Keratinocyte (primary cell): ENCODE data around the gene DLGAP1. TPM values are rescaled to one million over a fixed set of nuclear protein-coding genes. Genes with fewer than 3 reads are reported as not detected.

Experiments used
- DNase-seq: peaks from one replicate; pipeline ENCODE4 v3.0.0-alpha.2; 2011; ENCODE audit warnings: low read depth, missing footprints, low spot score
- FAIRE-seq: peaks from 2 replicates; lab custom pipeline; 2011; peaks lifted over from hg19 to GRCh38; lab: Jason Lieb, UNC
- H2AFZ ChIP-seq: 2 replicates; pipeline ENCODE4 v1.6.0; 2012; ENCODE audit warnings: low read length, control low read depth, inconsistent platforms; ENCODE audit not compliant: control insufficient read depth
- H3K27ac ChIP-seq: 2 replicates; pipeline ENCODE4 v1.5.1; 2011; ENCODE audit warnings: low read length; ENCODE audit not compliant: control insufficient read depth, insufficient read depth
- H3K27me3 ChIP-seq: 3 replicates; pipeline ENCODE4 v1.6.0; 2011; ENCODE audit warnings: low read length; ENCODE audit not compliant: control insufficient read depth, insufficient read depth; ENCODE audit errors: extremely low read depth
- H3K36me3 ChIP-seq, 2 experiments: 2 replicates in 1 of 2; 3 replicates in 1 of 2; pipeline ENCODE4 v1.5.1; 2011; ENCODE audit warnings: low read length in 2 of 2, mild to moderate bottlenecking in 1 of 2; ENCODE audit not compliant: control insufficient read depth in 2 of 2, insufficient read depth in 2 of 2; ENCODE audit errors: extremely low read depth in 1 of 2
- H3K4me1 ChIP-seq: 3 replicates; pipeline ENCODE4 v1.5.1; 2011; ENCODE audit warnings: low read length; ENCODE audit not compliant: control insufficient read depth, insufficient read depth; ENCODE audit errors: extremely low read depth
- H3K4me2 ChIP-seq: 3 replicates; pipeline ENCODE4 v1.6.0; 2011; ENCODE audit warnings: low read depth, low read length; ENCODE audit not compliant: control insufficient read depth, insufficient read depth; ENCODE audit errors: extremely low read depth
- H3K4me3 ChIP-seq, 3 experiments: fragments of 200-600 bp in 1 of 3; sonication (generic) in 1 of 3; 2 replicates in 2 of 3; 3 replicates in 1 of 3; pipeline ENCODE4 v1.5.1; 2011 to 2016; ENCODE audit warnings: low read length in 3 of 3, mild to moderate bottlenecking in 3 of 3, control low read depth in 2 of 3, inconsistent platforms in 1 of 3, low read depth in 1 of 3, mixed read lengths in 1 of 3, mixed run types in 1 of 3, moderate library complexity in 1 of 3; ENCODE audit not compliant: control insufficient read depth in 2 of 3, insufficient read depth in 2 of 3; ENCODE audit errors: extremely low read depth in 1 of 3
- H3K79me2 ChIP-seq: 2 replicates; pipeline ENCODE4 v1.6.0; 2012; ENCODE audit warnings: low read length; ENCODE audit not compliant: control insufficient read depth, insufficient read depth
- H3K9ac ChIP-seq: 3 replicates; pipeline ENCODE4 v1.6.0; 2011; ENCODE audit warnings: low read length; ENCODE audit not compliant: control insufficient read depth, insufficient read depth; ENCODE audit errors: extremely low read depth
- H3K9me1 ChIP-seq: 3 replicates; pipeline ENCODE4 v1.6.0; 2011; ENCODE audit warnings: low read length; ENCODE audit not compliant: control insufficient read depth, insufficient read depth; ENCODE audit errors: extremely low read depth
- H3K9me3 ChIP-seq: 2 replicates; pipeline ENCODE4 v1.5.1; 2012; ENCODE audit warnings: low read depth, low read length; ENCODE audit not compliant: control insufficient read depth
- H4K20me1 ChIP-seq: 3 replicates; pipeline ENCODE4 v1.6.0; 2011; ENCODE audit warnings: low read length; ENCODE audit not compliant: control insufficient read depth, insufficient read depth; ENCODE audit errors: extremely low read depth
- EZH2 ChIP-seq: IDR thresholded peaks from one replicate; pipeline ENCODE4 v1.6.1; 2012; ENCODE audit warnings: inconsistent platforms, mild to moderate bottlenecking, low read length, moderate library complexity
- dilution Hi-C: fragments of 300-500 bp; cut with MboI; formaldehyde crosslinking; loops from one replicate; pipeline ENCODE4 v1.7.0; 2020; ENCODE audit warnings: low sequenced_read_pairs; ENCODE audit not compliant: extremely low pct_ligation_motif_present
- polyA plus RNA-seq, 5 experiments: library from polyadenylated mRNA; depleted of rRNA in 3 of 5; stranded (reverse) in 3 of 5; stranded (forward) in 1 of 5; unstranded in 1 of 5; fragments of >200 nt; gene quantifications; 1 replicate in 1 of 5; 2 replicates in 3 of 5; 3 replicates in 1 of 5; pipeline versions ENCODE4 v1.2.1 to v1.2.3, GENCODE V29; 2011 to 2012; ENCODE audit warnings: missing spikeins in 2 of 5, low read depth in 1 of 5, low replicate concordance in 1 of 5
- TF ChIP-seq, protein P1 (sequence below), 3 experiments: IDR thresholded peaks in 1 of 3; conservative IDR thresholded peaks in 1 of 3; optimal IDR thresholded peaks in 1 of 3; 2 replicates in 2 of 3; 3 replicates in 1 of 3; pipeline versions ENCODE3 to v1.5.1; 2011; ENCODE audit warnings: low read length in 3 of 3, mild to moderate bottlenecking in 3 of 3, moderate library complexity in 2 of 3, control low read depth in 1 of 3, inconsistent platforms in 1 of 3; ENCODE audit not compliant: insufficient read depth in 2 of 3; ENCODE audit errors: extremely low read depth in 1 of 3

Gene DLGAP1
- polyA plus RNA-seq, 1 donor (not counting 4 experiments of a cell fraction or from before 2014, with no cell fraction given), result not detected

DNA sequence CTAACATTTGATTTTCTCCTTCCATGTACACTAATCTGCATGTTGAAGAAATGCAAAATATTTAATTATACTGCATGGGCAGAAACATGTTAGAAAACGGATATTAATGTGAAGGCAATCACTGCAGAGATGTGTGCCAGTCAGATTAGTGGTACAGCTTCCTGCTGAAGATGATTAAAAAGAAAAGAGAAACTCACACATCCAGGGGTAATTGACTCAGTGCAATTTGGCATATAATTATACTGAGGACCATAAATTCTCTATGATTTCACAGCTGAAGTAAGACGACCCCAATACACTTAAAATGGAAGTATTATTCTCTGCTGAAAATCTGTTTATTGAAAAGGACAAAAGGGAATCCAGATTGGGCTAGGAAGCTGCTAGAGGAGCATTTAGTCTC, 761.7 kb downstream of the DLGAP1 start:
- Histone ChIP-seq H3K27ac (no peak overlapping the region), H3K9me3 (no peaks in the 10 kb centered on the region), H3K9ac (no peak overlapping the region), H2AFZ (no peak overlapping the region), H3K4me2 (no peak overlapping the region), H3K79me2 (no peaks in the 10 kb centered on the region), H4K20me1 (no peaks in the 10 kb centered on the region), H3K9me1 (no peaks in the 10 kb centered on the region), H3K4me1 (no peaks in the 10 kb centered on the region), H3K27me3 (no peaks in the 10 kb centered on the region), H3K4me3 (no peak overlapping the region), H3K36me3 (no peaks in the 10 kb centered on the region)
- TF ChIP-seq, protein P1, sequence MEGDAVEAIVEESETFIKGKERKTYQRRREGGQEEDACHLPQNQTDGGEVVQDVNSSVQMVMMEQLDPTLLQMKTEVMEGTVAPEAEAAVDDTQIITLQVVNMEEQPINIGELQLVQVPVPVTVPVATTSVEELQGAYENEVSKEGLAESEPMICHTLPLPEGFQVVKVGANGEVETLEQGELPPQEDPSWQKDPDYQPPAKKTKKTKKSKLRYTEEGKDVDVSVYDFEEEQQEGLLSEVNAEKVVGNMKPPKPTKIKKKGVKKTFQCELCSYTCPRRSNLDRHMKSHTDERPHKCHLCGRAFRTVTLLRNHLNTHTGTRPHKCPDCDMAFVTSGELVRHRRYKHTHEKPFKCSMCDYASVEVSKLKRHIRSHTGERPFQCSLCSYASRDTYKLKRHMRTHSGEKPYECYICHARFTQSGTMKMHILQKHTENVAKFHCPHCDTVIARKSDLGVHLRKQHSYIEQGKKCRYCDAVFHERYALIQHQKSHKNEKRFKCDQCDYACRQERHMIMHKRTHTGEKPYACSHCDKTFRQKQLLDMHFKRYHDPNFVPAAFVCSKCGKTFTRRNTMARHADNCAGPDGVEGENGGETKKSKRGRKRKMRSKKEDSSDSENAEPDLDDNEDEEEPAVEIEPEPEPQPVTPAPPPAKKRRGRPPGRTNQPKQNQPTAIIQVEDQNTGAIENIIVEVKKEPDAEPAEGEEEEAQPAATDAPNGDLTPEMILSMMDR (optimal IDR thresholded peaks at IDR 0.05 in 1 of 3, IDR thresholded peaks at IDR 0.05 in 1 of 3, conservative IDR thresholded peaks at IDR 0.05 in 1 of 3; ENCODE audit: extremely low read depth in 1 of 3, insufficient read depth in 2 of 3, low read length in 3 of 3), result no peak
- TF ChIP-seq EZH2, result no peak
- FAIRE-seq, result no peak
- DNase-seq, result no peak
- dilution Hi-C loops, result no loop called here

DNA sequence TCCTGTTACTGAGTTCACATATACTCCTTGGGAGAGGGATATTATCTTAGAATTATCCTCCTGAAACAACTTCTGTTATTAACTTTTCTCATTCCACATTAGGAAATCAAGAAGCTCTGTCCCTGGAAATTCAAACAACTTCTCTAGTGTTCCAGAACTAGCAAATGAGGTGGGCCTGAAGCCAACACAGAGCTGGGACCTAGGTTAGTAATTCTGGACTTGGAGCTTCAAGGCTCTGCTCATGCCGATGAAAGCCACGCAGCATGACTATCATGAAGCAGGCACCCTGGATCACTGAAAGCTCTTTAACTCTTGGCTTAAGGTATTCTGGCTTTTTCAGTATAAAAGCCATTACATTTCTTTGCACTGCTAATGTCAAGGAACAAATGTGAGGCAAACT, 762.4 kb downstream of the DLGAP1 start:
- dilution Hi-C loops, result no loop called here
- no peaks in the 10 kb centered on the region for H3K79me2 ChIP-seq
- H3K27ac ChIP-seq, result no peak overlapping the region
- FAIRE-seq (no peak), DNase-seq (no peak)
- no peaks in the 10 kb centered on the region for H3K4me1 ChIP-seq
- no peaks in the 10 kb centered on the region for H4K20me1 ChIP-seq
- no peaks in the 10 kb centered on the region for H3K9me3 ChIP-seq
- H3K4me3 ChIP-seq, result no peak overlapping the region
- no peaks in the 10 kb centered on the region for H3K9me1 ChIP-seq
- H3K27me3 ChIP-seq, result no peaks in the 10 kb centered on the region
- H3K4me2 ChIP-seq, result no peak overlapping the region
- no peaks in the 10 kb centered on the region for H3K36me3 ChIP-seq
- TF ChIP-seq, protein P1 (optimal IDR thresholded peaks at IDR 0.05 in 1 of 3, IDR thresholded peaks at IDR 0.05 in 1 of 3, conservative IDR thresholded peaks at IDR 0.05 in 1 of 3; ENCODE audit: extremely low read depth in 1 of 3, insufficient read depth in 2 of 3, low read length in 3 of 3), result no peak
- no peak for TF ChIP-seq EZH2
- H3K9ac ChIP-seq, result no peak overlapping the region
- H2AFZ ChIP-seq, result no peak overlapping the region
